ENCODE data around the gene SNX8.
"Not testable (repeated sequence)": the region's sequence is repeated elsewhere in the genome, so short reads cannot be mapped to it uniquely, and the experiment has no call there.

Gene SNX8

DNA sequence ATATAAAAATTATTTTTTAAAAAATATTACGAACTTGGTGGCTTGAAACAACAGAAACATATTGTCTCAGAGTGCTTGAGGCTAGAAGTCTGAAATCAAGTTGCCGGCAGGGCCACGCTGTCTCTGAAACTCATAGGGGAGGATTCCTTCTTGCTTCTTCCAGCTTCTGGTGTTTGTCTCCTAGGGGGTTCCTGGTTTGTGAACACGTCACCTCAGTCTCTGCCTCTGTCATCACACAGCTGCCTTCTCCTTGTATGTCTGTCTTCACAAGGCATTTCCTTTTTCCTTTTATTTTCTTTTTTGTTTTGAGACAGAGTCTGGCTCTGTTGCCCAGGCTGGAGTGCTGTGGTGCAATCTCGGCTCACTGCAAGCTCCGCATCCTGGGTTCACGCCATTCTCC lies 12.7 kb upstream of the SNX8 start:
- DNase-seq (ENCODE audit: low read depth), result no peak
- TF ChIP-seq, protein P1, sequence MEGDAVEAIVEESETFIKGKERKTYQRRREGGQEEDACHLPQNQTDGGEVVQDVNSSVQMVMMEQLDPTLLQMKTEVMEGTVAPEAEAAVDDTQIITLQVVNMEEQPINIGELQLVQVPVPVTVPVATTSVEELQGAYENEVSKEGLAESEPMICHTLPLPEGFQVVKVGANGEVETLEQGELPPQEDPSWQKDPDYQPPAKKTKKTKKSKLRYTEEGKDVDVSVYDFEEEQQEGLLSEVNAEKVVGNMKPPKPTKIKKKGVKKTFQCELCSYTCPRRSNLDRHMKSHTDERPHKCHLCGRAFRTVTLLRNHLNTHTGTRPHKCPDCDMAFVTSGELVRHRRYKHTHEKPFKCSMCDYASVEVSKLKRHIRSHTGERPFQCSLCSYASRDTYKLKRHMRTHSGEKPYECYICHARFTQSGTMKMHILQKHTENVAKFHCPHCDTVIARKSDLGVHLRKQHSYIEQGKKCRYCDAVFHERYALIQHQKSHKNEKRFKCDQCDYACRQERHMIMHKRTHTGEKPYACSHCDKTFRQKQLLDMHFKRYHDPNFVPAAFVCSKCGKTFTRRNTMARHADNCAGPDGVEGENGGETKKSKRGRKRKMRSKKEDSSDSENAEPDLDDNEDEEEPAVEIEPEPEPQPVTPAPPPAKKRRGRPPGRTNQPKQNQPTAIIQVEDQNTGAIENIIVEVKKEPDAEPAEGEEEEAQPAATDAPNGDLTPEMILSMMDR (IDR thresholded peaks at IDR 0.05; ENCODE audit: control insufficient read depth, insufficient read depth, low read depth, low read length, missing control alignments), result no peak
- H3K4me3 ChIP-seq (ENCODE audit: control insufficient read depth, low read depth, low read length), result no peak overlapping the region

DNA sequence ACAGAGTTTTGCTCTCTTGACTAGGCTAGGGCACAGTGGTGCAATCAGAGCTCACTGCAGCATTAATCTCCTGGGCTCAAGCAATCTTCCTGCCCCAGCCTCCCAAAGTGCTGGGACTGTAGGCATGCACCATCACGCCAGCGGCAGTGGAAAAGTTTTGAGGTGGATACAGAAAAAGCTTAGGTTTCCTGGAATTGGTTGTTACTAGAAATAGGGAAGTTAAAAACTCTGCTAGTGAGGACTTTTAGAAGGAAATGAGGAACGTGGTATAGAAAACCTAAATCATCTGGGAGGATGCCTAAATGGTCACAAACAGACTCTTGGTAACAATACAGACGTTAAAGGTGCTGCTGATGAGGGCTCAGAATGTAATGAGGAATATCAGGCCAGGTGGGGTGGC lies 10.9 kb upstream of the SNX8 start:
- H3K4me3 ChIP-seq (ENCODE audit: control insufficient read depth, low read depth, low read length), result no peak overlapping the region
- DNase-seq (ENCODE audit: low read depth), result no peak
- TF ChIP-seq, protein P1 (IDR thresholded peaks at IDR 0.05; ENCODE audit: control insufficient read depth, insufficient read depth, low read depth, low read length, missing control alignments), result no peak

DNA sequence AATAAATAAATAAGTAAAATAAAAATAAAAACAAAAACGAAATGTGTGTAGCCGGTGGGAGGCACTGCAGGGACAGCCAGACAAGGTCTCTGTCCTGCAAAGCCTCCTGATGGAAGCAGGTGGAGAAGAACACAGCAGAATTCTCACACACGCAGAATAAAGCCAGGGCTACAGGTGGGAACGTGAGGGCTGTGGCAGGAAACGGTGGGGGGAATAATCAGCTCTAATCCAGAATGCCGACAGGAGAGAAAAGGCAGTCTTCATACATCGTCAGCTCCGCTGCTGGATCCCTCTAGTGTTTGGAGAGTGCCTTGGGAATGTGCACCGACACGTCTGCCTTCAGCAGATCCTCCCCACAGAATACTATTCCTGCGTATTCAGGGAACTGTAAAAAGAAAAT lies 6.8 kb upstream of the SNX8 start:
- no peak overlapping the region for H3K4me3 ChIP-seq (ENCODE audit: control insufficient read depth, low read depth, low read length)
- TF ChIP-seq, protein P1 (IDR thresholded peaks at IDR 0.05; ENCODE audit: control insufficient read depth, insufficient read depth, low read depth, low read length, missing control alignments), result no peak
- no peak for DNase-seq (ENCODE audit: low read depth)

DNA sequence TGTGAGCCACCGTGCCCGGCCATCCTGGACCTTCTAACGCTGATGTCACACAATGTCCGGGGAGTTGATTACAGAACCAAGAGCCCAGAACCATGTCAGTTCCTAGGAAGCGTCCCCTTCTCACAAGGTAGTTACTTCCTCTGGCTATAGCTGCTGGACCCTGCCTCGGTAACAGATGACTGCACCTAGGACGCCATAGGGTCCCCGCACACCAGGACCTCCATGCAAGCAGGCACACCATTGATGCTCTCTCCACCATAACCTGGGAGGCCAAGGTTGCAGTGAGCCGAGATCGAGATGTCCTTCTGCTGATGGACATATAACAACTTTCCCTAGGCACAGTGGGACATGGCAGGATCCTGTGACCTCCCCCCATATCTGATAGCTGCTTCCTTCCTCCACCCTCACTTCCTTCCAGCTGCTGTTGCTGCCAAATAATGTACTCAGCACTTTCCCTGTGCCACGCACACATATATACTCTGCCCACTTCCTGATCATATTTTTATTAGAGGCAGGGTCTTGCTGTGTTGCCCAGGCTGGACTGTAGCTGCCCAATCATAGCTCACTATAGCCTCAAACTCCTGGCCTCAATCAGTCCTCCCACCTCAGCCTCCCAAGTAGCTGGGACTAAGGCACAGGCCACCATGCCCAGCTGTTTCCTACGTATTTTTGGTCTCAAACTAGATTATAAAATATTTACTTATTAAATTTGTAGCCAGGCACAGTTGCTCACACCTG lies 3.5 kb upstream of the SNX8 start:
- TF ChIP-seq, protein P1 (IDR thresholded peaks at IDR 0.05; ENCODE audit: control insufficient read depth, insufficient read depth, low read depth, low read length, missing control alignments), result no peak
- no peak for DNase-seq (ENCODE audit: low read depth)
- H3K4me3 ChIP-seq (ENCODE audit: control insufficient read depth, low read depth, low read length), result no peak overlapping the region

DNA sequence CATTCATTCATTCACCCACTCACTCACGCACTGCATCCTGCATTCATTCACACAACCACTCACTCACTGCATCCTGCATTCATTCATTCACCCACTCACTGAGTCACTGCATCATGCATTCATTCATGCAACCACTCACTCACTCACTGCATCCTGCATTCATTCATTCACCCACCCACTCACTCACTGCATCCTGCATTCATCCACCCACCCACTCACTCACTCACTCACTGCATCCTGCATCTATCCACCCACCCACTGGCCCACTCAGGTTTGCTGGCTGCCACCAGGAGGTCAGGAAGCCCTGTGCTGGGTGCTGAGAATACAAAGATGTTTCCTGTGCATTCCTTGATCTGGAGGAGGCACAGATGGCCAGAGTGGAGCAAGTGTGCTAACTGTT lies 2.3 kb upstream of the SNX8 start:
- TF ChIP-seq, protein P1 (IDR thresholded peaks at IDR 0.05; ENCODE audit: control insufficient read depth, insufficient read depth, low read depth, low read length, missing control alignments), result no peak
- no peak for DNase-seq (ENCODE audit: low read depth)
- no peak overlapping the region for H3K4me3 ChIP-seq (ENCODE audit: control insufficient read depth, low read depth, low read length)

DNA sequence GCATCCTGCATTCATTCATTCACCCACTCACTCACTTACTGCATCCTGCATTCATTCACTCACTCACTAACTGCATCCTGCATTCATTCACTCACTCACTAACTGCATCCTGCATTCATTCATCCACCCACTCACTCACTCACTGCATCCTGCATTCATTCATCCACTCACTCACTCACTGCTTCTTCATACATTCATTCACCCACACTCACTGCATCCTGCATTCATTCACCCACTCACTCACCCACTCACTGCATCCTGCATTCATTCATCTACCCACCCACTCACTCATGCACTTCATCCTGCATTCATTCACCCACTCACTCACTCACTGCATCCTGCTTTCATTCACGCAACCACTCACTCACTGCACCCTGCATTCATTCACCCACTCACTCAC lies 1.5 kb upstream of the SNX8 start:
- H3K4me3 ChIP-seq (ENCODE audit: control insufficient read depth, low read depth, low read length), result no peak overlapping the region
- TF ChIP-seq, protein P1 (IDR thresholded peaks at IDR 0.05; ENCODE audit: control insufficient read depth, insufficient read depth, low read depth, low read length, missing control alignments), result no peak
- no peak for DNase-seq (ENCODE audit: low read depth)

DNA sequence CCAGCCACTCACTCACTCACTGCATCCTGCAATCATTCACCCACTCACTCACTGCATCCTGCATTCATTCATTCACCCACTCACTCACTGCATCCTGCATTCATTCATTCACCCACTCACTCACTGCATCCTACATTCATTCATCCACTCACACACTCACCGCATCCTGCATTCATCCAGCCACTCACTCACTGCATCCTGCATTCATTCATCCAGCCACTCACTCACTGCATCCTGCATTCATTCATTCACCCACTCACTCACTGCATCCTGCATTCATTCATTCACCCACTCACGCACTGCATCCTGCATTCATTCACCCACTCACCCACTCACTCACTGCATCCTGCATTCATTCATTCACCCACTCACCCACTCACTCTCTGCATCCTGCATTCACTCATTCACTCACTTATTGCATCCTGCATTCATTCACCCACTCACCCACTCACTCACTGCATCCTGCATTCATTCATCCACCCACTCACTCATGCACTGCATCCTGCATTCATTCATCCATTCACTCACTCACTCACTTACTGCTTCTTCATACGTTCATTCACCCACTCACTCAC lies 802 bp upstream of the SNX8 start:
- H3K4me3 ChIP-seq (ENCODE audit: control insufficient read depth, low read depth, low read length); DNase-seq (ENCODE audit: low read depth): not testable (repeated sequence)
